Activated CD8-positive, alpha-beta T cell treated with anti-CD3 and anti-CD28 coated beads for 36 hours (primary cell): ENCODE measurements around the gene ERN1. TPM values are rescaled to one million over a fixed set of nuclear protein-coding genes. Genes with fewer than 3 reads are reported as not detected.

Experiments
- ATAC-seq: fragments of 200-7000 bp; cut with Tn5 transposase; one replicate; pipeline ENCODE4 v1.10.0; 2021; ENCODE audit warnings: mild to moderate bottlenecking, moderate library complexity
- CTCF ChIA-PET: fragments of 350-600 bp; sonication (Branson Sonifier 250); formaldehyde crosslinking; loops from one replicate; lab custom pipeline; 2021; ENCODE audit warnings: antibody characterized with exemption; lab: Charles Lee
- POLR2A ChIA-PET: fragments of 350-600 bp; sonication (Branson Sonifier 250); formaldehyde crosslinking; loops from one replicate; lab custom pipeline; 2021; ENCODE audit warnings: antibody characterized with exemption; lab: Charles Lee
- DNase-seq: peaks from one replicate; pipeline ENCODE4 v3.0.0-alpha.2; 2020
- H3K27ac Mint-ChIP-seq: one replicate; pipeline ENCODE4 v1.8.0; 2021; ENCODE audit warnings: mild to moderate bottlenecking, mixed read lengths
- H3K27me3 Mint-ChIP-seq: one replicate; pipeline ENCODE4 v1.8.0; 2021; ENCODE audit warnings: mixed read lengths
- H3K36me3 Mint-ChIP-seq: one replicate; pipeline ENCODE4 v1.8.0; 2021; ENCODE audit warnings: low read depth, mixed read lengths
- H3K4me1 Mint-ChIP-seq: one replicate; pipeline ENCODE4 v1.8.0; 2021; ENCODE audit warnings: low read depth, mixed read lengths
- H3K4me3 Mint-ChIP-seq: one replicate; pipeline ENCODE4 v1.8.0; 2021; ENCODE audit warnings: mild to moderate bottlenecking, moderate library complexity, mixed read lengths
- H3K9me3 Mint-ChIP-seq: one replicate; pipeline ENCODE4 v1.8.0; 2021; ENCODE audit warnings: mixed read lengths
- intact Hi-C: fragments of 100-400 bp; cut with micrococcal nuclease; formaldehyde crosslinking; loops from one replicate; pipeline ENCODE4 v1.10.0; 2022
- total RNA-seq, 2 experiments: library from RNA; stranded (reverse); gene quantifications; one replicate each; pipeline ENCODE4 v1.2.3, GENCODE V29; 2021
- TF ChIP-seq, protein P1 (sequence below): fragments of 200-600 bp; IDR thresholded peaks from one replicate; pipeline ENCODE4 v1.8.0; 2022; ENCODE audit warnings: antibody characterized with exemption, mild to moderate bottlenecking

Gene ERN1
- total RNA-seq, 2 experiments from 2014 or later, result 19.2 to 23.6 TPM

DNA sequence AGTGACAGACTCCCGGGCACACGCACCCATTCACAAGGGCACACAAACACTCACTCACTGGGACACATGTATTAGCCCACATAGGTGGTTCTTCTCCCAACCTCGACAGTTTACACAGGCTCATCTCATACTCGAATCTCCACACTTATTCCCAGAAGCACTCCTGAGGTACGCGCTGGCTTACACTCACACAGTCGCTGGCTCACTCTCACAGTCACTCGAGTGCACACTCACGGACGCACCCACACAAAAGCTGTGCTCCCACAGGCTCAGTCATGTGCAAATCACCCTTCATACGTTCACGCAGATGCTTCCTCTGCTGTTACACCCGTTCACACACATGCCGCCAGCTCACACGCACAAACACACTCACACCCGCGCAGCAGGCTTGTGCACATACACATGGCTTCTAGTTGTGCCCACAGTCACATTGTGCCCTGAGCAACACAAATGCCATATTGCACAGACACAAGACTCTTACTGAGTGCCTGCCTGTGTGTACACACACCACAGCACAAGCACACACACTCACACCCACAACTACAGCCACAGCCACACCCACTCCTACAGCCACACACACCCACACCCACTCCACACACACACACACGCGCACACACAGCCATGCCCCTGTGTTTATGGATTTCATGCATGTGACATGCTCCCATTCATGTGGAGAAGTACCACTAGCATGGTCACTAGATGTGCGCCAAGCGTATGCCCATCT, 140.2 kb downstream of the ERN1 start:
- H3K4me1 Mint-ChIP-seq, result peaks cover 45% of the 10 kb centered on the region
- ATAC-seq, result no peak
- H3K27me3 Mint-ChIP-seq, result no peaks in the 10 kb centered on the region
- H3K27ac Mint-ChIP-seq, result no peak overlapping the region
- DNase-seq, result no peak
- TF ChIP-seq, protein P1, sequence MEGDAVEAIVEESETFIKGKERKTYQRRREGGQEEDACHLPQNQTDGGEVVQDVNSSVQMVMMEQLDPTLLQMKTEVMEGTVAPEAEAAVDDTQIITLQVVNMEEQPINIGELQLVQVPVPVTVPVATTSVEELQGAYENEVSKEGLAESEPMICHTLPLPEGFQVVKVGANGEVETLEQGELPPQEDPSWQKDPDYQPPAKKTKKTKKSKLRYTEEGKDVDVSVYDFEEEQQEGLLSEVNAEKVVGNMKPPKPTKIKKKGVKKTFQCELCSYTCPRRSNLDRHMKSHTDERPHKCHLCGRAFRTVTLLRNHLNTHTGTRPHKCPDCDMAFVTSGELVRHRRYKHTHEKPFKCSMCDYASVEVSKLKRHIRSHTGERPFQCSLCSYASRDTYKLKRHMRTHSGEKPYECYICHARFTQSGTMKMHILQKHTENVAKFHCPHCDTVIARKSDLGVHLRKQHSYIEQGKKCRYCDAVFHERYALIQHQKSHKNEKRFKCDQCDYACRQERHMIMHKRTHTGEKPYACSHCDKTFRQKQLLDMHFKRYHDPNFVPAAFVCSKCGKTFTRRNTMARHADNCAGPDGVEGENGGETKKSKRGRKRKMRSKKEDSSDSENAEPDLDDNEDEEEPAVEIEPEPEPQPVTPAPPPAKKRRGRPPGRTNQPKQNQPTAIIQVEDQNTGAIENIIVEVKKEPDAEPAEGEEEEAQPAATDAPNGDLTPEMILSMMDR, result no peak
- H3K4me3 Mint-ChIP-seq, result no peak overlapping the region
- no peaks in the 10 kb centered on the region for H3K36me3 Mint-ChIP-seq
- ChIA-PET POLR2A (interaction anchor here (0.9 to 1.1 kb wide), 3 partner anchors 12 to 70 kb away, joined by 3 read pairs; no protein-coding TSS in a partner anchor), CTCF (interaction anchor here (0.8 to 10.0 kb wide), 23 partner anchors 8 to 160 kb away, joined by 3 to 126 read pairs (median 8); partner anchors contain the start of genes CD79B, CSHL1, GH1 and ICAM2)
- intact Hi-C loops, result loop anchor here (5.0 kb wide), 1 partner anchor 72 kb away; the partner anchor contains the start of gene GH1
- H3K9me3 Mint-ChIP-seq, result no peaks in the 10 kb centered on the region

Other genes with a start within 250 kb of the ERN1 start
- not detected for gene GH2, start 248.2 kb downstream of the ERN1 start, total RNA-seq
- gene CSH1, start 233.6 kb downstream of the ERN1 start, total RNA-seq, result not detected
- not detected for gene CSHL1, start 218.9 kb downstream of the ERN1 start, total RNA-seq
- gene GH1, start 211.3 kb downstream of the ERN1 start, total RNA-seq, result not detected
- gene CD79B, start 197.8 kb downstream of the ERN1 start, total RNA-seq, result 10 to 100 TPM; 28.4 to 31.6 TPM
- under 1 TPM; 0.20 to 0.23 TPM for gene SCN4A, start 157.2 kb downstream of the ERN1 start, total RNA-seq
- gene PRR29, start 131.8 kb downstream of the ERN1 start, total RNA-seq, result 1 to 10 TPM in 1 of 2 experiments, under 1 TPM in 1; 0.74 to 2.5 TPM
- gene ICAM2, start 109.5 kb downstream of the ERN1 start, total RNA-seq, result 10 to 100 TPM; 53.3 to 53.7 TPM
- gene TEX2, start 133.1 kb upstream of the ERN1 start, total RNA-seq, result 10 to 100 TPM; 14.0 to 14.5 TPM